Neural cell (in vitro differentiated cells): Measurements from ENCODE around the gene PSMB1. TPM values are rescaled to one million over a fixed set of nuclear protein-coding genes. Genes with fewer than 3 reads are reported as not detected.

ENCODE experiments used
- H2AFZ ChIP-seq: fragments of 200-600, 300-800 bp; sonication (generic), shearing (Covaris generic); 2 replicates; pipeline ENCODE4 v1.6.0; 2014; ENCODE audit warnings: low read depth, mild to moderate bottlenecking, antibody characterized with exemption, low read length, moderate library complexity
- H3F3A ChIP-seq: fragments of 200-600 bp; shearing (Covaris generic); 2 replicates; pipeline ENCODE4 v1.6.1; 2016; ENCODE audit warnings: mild to moderate bottlenecking, moderate library complexity, mixed read lengths, antibody characterized with exemption, low read length; ENCODE audit not compliant: insufficient read depth, poor library complexity, severe bottlenecking
- H3K27ac ChIP-seq: fragments of 200-600, 300-800 bp; sonication (generic), shearing (Covaris generic); 2 replicates; pipeline ENCODE4 v1.5.1; 2014; ENCODE audit warnings: mild to moderate bottlenecking, low read length, moderate library complexity
- H3K27me3 ChIP-seq: fragments of 300-800, 200-600 bp; sonication (generic), shearing (Covaris generic); 2 replicates; pipeline ENCODE4 v1.6.0; 2014; ENCODE audit warnings: mild to moderate bottlenecking, low read depth, low read length, moderate library complexity; ENCODE audit not compliant: insufficient read depth
- H3K36me3 ChIP-seq: fragments of 300-800, 200-600 bp; sonication (generic), shearing (Covaris generic); 2 replicates; pipeline ENCODE4 v1.5.1; 2014; ENCODE audit warnings: mild to moderate bottlenecking, antibody characterized with exemption, low read length, moderate library complexity; ENCODE audit not compliant: insufficient read depth
- H3K4me2 ChIP-seq: fragments of 300-800, 200-600 bp; sonication (generic), shearing (Covaris generic); 2 replicates; pipeline ENCODE4 v1.6.0; 2014; ENCODE audit warnings: mild to moderate bottlenecking, low read length
- H3K4me3 ChIP-seq: fragments of 300-800, 200-600 bp; sonication (generic), shearing (Covaris generic); 2 replicates; pipeline ENCODE4 v1.5.1; 2014; ENCODE audit warnings: mild to moderate bottlenecking, low read length, moderate library complexity
- H3K79me2 ChIP-seq: fragments of 200-600 bp; shearing (Covaris generic); replicated peaks from 2 replicates; pipeline ENCODE4 v1.6.0; 2014; ENCODE audit warnings: mild to moderate bottlenecking, low read length, moderate library complexity; ENCODE audit not compliant: insufficient read depth
- H3K9ac ChIP-seq: fragments of 300-800, 200-600 bp; sonication (generic), shearing (Covaris generic); 2 replicates; pipeline ENCODE4 v1.6.1; 2016; ENCODE audit warnings: mild to moderate bottlenecking, low read length, mixed read lengths
- H3K9me2 ChIP-seq: fragments of 200-600 bp; shearing (Covaris generic); 2 replicates; pipeline ENCODE4 v1.6.1; 2016; ENCODE audit warnings: mild to moderate bottlenecking, low read length, mixed read lengths; ENCODE audit not compliant: insufficient read depth
- H3K9me3 ChIP-seq: fragments of 200-600, 300-800 bp; sonication (generic), shearing (Covaris generic); 2 replicates; pipeline ENCODE4 v1.6.1; 2016; ENCODE audit warnings: mild to moderate bottlenecking, mixed run types, low read length, moderate library complexity, mixed read lengths
- H4K20me1 ChIP-seq: fragments of 200-600 bp; shearing (Covaris generic); 2 replicates; pipeline ENCODE4 v1.6.1; 2016; ENCODE audit warnings: mild to moderate bottlenecking, mixed run types; ENCODE audit not compliant: insufficient read depth
- CTCF ChIP-seq: fragments of 450-650 bp; IDR thresholded peaks from 2 replicates; pipeline ENCODE4 v1.5.1; 2014; ENCODE audit warnings: antibody characterized with exemption, mild to moderate bottlenecking, moderate library complexity; ENCODE audit not compliant: poor library complexity, severe bottlenecking
- EP300 ChIP-seq: fragments of 450-650 bp; conservative IDR thresholded peaks from 2 replicates; pipeline ENCODE4 v1.6.1; 2014; ENCODE audit warnings: antibody characterized with exemption, mild to moderate bottlenecking, moderate library complexity; ENCODE audit not compliant: poor library complexity, severe bottlenecking
- EZH2 ChIP-seq: fragments of 200-600, 300-800 bp; shearing (Covaris generic), sonication (generic); IDR thresholded peaks from 2 replicates; pipeline ENCODE4 v1.6.1; 2014; ENCODE audit warnings: antibody characterized with exemption, low read length, borderline replicate concordance, mild to moderate bottlenecking; ENCODE audit not compliant: insufficient read depth, poor library complexity, severe bottlenecking
- MXI1 ChIP-seq: fragments of 450-650 bp; conservative IDR thresholded peaks from 2 replicates; pipeline ENCODE4 v1.6.1; 2014; ENCODE audit warnings: antibody characterized with exemption, mild to moderate bottlenecking; ENCODE audit not compliant: poor library complexity, severe bottlenecking
- POLR2AphosphoS5 ChIP-seq: IDR thresholded peaks from 2 replicates; pipeline ENCODE4 v1.6.1; 2012
- RAD21 ChIP-seq: fragments of 450-650 bp; conservative IDR thresholded peaks from 2 replicates; pipeline ENCODE4 v1.6.1; 2014; ENCODE audit warnings: antibody characterized with exemption, mild to moderate bottlenecking, moderate library complexity
- REST ChIP-seq: IDR thresholded peaks from 2 replicates; pipeline ENCODE4 v1.6.1; 2012; ENCODE audit warnings: borderline replicate concordance
- SMC3 ChIP-seq: fragments of 450-650 bp; conservative IDR thresholded peaks from 2 replicates; pipeline ENCODE4 v1.6.1; 2014; ENCODE audit warnings: antibody characterized with exemption, mild to moderate bottlenecking, moderate library complexity; ENCODE audit not compliant: poor library complexity
- TAF1 ChIP-seq: IDR thresholded peaks from 2 replicates; pipeline ENCODE4 v1.6.1; 2012; ENCODE audit warnings: low read depth
- polyA plus RNA-seq: library from polyadenylated mRNA; depleted of rRNA; stranded (reverse); fragments of >200 nt; gene quantifications from 2 replicates; pipeline ENCODE4 v1.2.3, GENCODE V29; 2014

Gene PSMB1
- polyA plus RNA-seq, 1 donor from 2014 or later, result 365 TPM

- Histone ChIP-seq H3K4me3 (no peak overlapping the region), H2AFZ (no peak overlapping the region), H3K79me2 (no peaks in the 10 kb centered on the region), H3K27ac (no peak overlapping the region), H3K9me3 (no peaks in the 10 kb centered on the region), H3K36me3 (no peaks in the 10 kb centered on the region), H4K20me1 (no peaks in the 10 kb centered on the region), H3K9ac (no peak overlapping the region), H3K4me2 (no peak overlapping the region), H3K9me2 (no peaks in the 10 kb centered on the region), H3F3A (no peaks in the 10 kb centered on the region), H3K27me3 (no peaks in the 10 kb centered on the region)
- no peak for TF ChIP-seq CTCF
- TF ChIP-seq EP300, result no peak
- no peak for TF ChIP-seq EZH2
- no peak for TF ChIP-seq RAD21
- TF ChIP-seq POLR2AphosphoS5, result no peak
- TF ChIP-seq MXI1, result no peak
- no peak for TF ChIP-seq REST
- no peak for TF ChIP-seq SMC3
- no peak for TF ChIP-seq TAF1
Observed at GRCh38 chr6:170493354-170493753, 59.8 kb downstream of the PSMB1 start.

DNA sequence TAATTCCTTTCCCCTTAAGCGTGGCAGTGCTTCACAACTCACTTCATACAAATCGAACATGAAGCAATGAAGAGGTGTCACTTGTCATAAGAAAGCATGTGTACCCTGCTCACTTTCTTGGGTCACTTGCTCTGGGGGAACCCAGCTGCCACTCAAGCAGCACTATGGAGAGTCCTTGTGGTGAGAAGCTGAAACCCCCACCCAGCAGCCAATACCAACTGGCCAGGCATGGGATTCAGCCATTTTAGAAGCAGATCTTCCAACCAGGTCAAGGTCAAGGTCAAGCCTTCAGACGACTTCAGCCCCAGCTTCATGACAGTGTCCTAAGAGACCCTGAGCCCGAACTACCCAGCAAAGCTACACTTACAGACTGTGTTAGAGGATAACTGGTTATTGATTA, 62.8 kb downstream of the PSMB1 start:
- Histone ChIP-seq H3K27ac (no peak overlapping the region), H3K27me3 (no peaks in the 10 kb centered on the region), H3K9me3 (no peaks in the 10 kb centered on the region), H3K4me3 (no peak overlapping the region), H3K9me2 (no peaks in the 10 kb centered on the region), H3K9ac (no peak overlapping the region), H4K20me1 (no peaks in the 10 kb centered on the region), H3K79me2 (no peaks in the 10 kb centered on the region), H3K36me3 (no peaks in the 10 kb centered on the region), H3K4me2 (no peak overlapping the region), H3F3A (no peaks in the 10 kb centered on the region), H2AFZ (no peak overlapping the region)
- TF ChIP-seq EP300, result no peak
- no peak for TF ChIP-seq SMC3
- TF ChIP-seq MXI1, result no peak
- no peak for TF ChIP-seq CTCF
- TF ChIP-seq EZH2, result no peak
